H1 (cell line): ENCODE measurements around the gene TUT4. TPM values are rescaled to one million over a fixed set of nuclear protein-coding genes. Genes with fewer than 3 reads are reported as not detected.

ENCODE experiments used
- CTCF ChIA-PET: fragments of 300-600 bp; sonication (Branson Sonifier 250); formaldehyde crosslinking; loops from one replicate; lab custom pipeline; 2021; ENCODE audit not compliant: partially characterized antibody; lab: Charles Lee
- POLR2A ChIA-PET: fragments of 300-600 bp; sonication (Branson Sonifier 250); formaldehyde crosslinking; loops from one replicate; lab custom pipeline; 2021; ENCODE audit warnings: inconsistent platforms; ENCODE audit not compliant: partially characterized antibody; lab: Charles Lee
- DNase-seq, 2 experiments: peaks; one replicate each; pipeline versions ENCODE4 v3.0.0 to v3.0.0-alpha.2; 2010 to 2022; ENCODE audit warnings: low spot score in 2 of 2, low read depth in 1 of 2, mixed read lengths in 1 of 2
- FAIRE-seq: peaks from 2 replicates; lab custom pipeline; 2011; peaks lifted over from hg19 to GRCh38; lab: Jason Lieb, UNC
- H2AFZ ChIP-seq: 2 replicates; pipeline ENCODE4 v1.8.1; 2012; ENCODE audit warnings: low read length, inconsistent platforms
- H2AK5ac ChIP-seq: 2 replicates; pipeline ENCODE4 v1.6.1; 2013; ENCODE audit warnings: low read depth, low read length
- H2BK120ac ChIP-seq: replicated peaks from 2 replicates; pipeline ENCODE3; 2013; ENCODE audit warnings: low read depth, low read length, inconsistent platforms
- H2BK12ac ChIP-seq: 2 replicates; pipeline ENCODE4 v1.6.1; 2013; ENCODE audit warnings: low read depth, low read length
- H2BK15ac ChIP-seq: 2 replicates; pipeline ENCODE4 v1.6.1; 2013; ENCODE audit warnings: low read length
- H2BK20ac ChIP-seq: 2 replicates; pipeline ENCODE4 v1.6.1; 2013; ENCODE audit warnings: low read length
- H2BK5ac ChIP-seq: 2 replicates; pipeline ENCODE4 v1.6.1; 2013; ENCODE audit warnings: low read depth, low read length
- H3K14ac ChIP-seq: 2 replicates; pipeline ENCODE4 v1.6.1; 2013; ENCODE audit warnings: inconsistent platforms; ENCODE audit not compliant: insufficient read length
- H3K18ac ChIP-seq: 2 replicates; pipeline ENCODE4 v1.6.1; 2013; ENCODE audit warnings: low read length; ENCODE audit errors: extremely low read depth
- H3K23ac ChIP-seq: 2 replicates; pipeline ENCODE4 v1.6.1; 2013; ENCODE audit warnings: inconsistent platforms; ENCODE audit not compliant: insufficient read length
- H3K23me2 ChIP-seq: 2 replicates; pipeline ENCODE4 v1.6.1; 2013; ENCODE audit warnings: low read depth, low read length
- H3K27ac ChIP-seq: 2 replicates; pipeline ENCODE4 v1.6.1; 2011; ENCODE audit warnings: low read depth, low read length, inconsistent platforms
- H3K27me3 ChIP-seq, 4 experiments: replicated peaks in 1 of 4; 1 replicate in 1 of 4; 2 replicates in 3 of 4; pipeline versions ENCODE4 v1.6.1 to v1.8.1; 2011 to 2013; ENCODE audit warnings: low read length in 3 of 4, mild to moderate bottlenecking in 3 of 4, inconsistent platforms in 2 of 4, mixed read lengths in 2 of 4, moderate library complexity in 1 of 4; ENCODE audit not compliant: control insufficient read depth in 3 of 4, insufficient read depth in 3 of 4; ENCODE audit errors: extremely low read depth in 1 of 4
- H3K36me3 ChIP-seq, 4 experiments: 2 replicates each; pipeline versions ENCODE4 v1.6.1 to v1.8.1; 2011 to 2013; ENCODE audit warnings: mild to moderate bottlenecking in 4 of 4, low read length in 3 of 4, moderate library complexity in 2 of 4, control low read depth in 1 of 4, inconsistent platforms in 1 of 4; ENCODE audit not compliant: insufficient read depth in 4 of 4, control insufficient read depth in 2 of 4
- H3K4ac ChIP-seq: replicated peaks from 2 replicates; pipeline ENCODE3; 2013; ENCODE audit warnings: low read length, low read depth, mixed read lengths, inconsistent platforms; ENCODE audit not compliant: insufficient read length
- H3K4me1 ChIP-seq, 4 experiments: replicated peaks in 1 of 4; 1 replicate in 1 of 4; 2 replicates in 3 of 4; pipeline versions ENCODE4 v1.6.1 to v1.8.1; 2011 to 2013; ENCODE audit warnings: low read length in 3 of 4, inconsistent platforms in 2 of 4, mixed read lengths in 1 of 4; ENCODE audit not compliant: insufficient read depth in 4 of 4, control insufficient read depth in 3 of 4
- H3K4me2 ChIP-seq, 2 experiments: 2 replicates each; pipeline versions ENCODE4 v1.6.1 to v1.8.1; 2011 to 2013; ENCODE audit warnings: low read depth in 2 of 2, low read length in 2 of 2, control low read depth in 1 of 2, inconsistent platforms in 1 of 2, mild to moderate bottlenecking in 1 of 2; ENCODE audit not compliant: insufficient read depth in 1 of 2
- H3K4me3 ChIP-seq, 4 experiments: fragments of 200-600, 300-600 bp in 1 of 4; sonication (generic), shearing (Covaris generic), sonication (Bioruptor Twin) in 1 of 4; 2 replicates each; pipeline versions ENCODE4 v1.5.1 to v1.8.1; 2011 to 2016; ENCODE audit warnings: low read length in 4 of 4, low read depth in 3 of 4, control low read depth in 2 of 4, inconsistent platforms in 2 of 4, mild to moderate bottlenecking in 2 of 4, mixed read lengths in 1 of 4, moderate library complexity in 1 of 4; ENCODE audit not compliant: insufficient read depth in 2 of 4; ENCODE audit errors: extremely low read depth in 1 of 4
- H3K56ac ChIP-seq: replicated peaks from 2 replicates; pipeline ENCODE3; 2013; ENCODE audit warnings: low read depth, mild to moderate bottlenecking, mixed read lengths, low read length, inconsistent platforms; ENCODE audit not compliant: insufficient read length
- H3K79me1 ChIP-seq: 2 replicates; pipeline ENCODE4 v1.6.1; 2013; ENCODE audit warnings: low read depth, low read length, control low read depth
- H3K79me2 ChIP-seq, 2 experiments: 2 replicates each; pipeline versions ENCODE4 v1.6.1 to v1.8.1; 2012 to 2013; ENCODE audit warnings: low read length in 2 of 2, mild to moderate bottlenecking in 2 of 2, inconsistent platforms in 1 of 2; ENCODE audit not compliant: insufficient read depth in 2 of 2, control insufficient read depth in 1 of 2
- H3K9ac ChIP-seq, 4 experiments: replicated peaks in 1 of 4; 1 replicate in 1 of 4; 2 replicates in 3 of 4; pipeline versions ENCODE4 v1.6.1 to v1.8.1; 2011 to 2013; ENCODE audit warnings: low read depth in 3 of 4, low read length in 3 of 4, control low read depth in 2 of 4, mild to moderate bottlenecking in 2 of 4, moderate library complexity in 2 of 4, inconsistent platforms in 1 of 4; ENCODE audit errors: extremely low read depth in 1 of 4
- H3K9me3 ChIP-seq, 2 experiments: 2 replicates each; pipeline versions ENCODE4 v1.6.1 to v1.8.1; 2012 to 2013; ENCODE audit warnings: mild to moderate bottlenecking in 2 of 2, moderate library complexity in 2 of 2, control low read depth in 1 of 2, inconsistent platforms in 1 of 2, low read depth in 1 of 2, low read length in 1 of 2, mixed read lengths in 1 of 2; ENCODE audit not compliant: insufficient read depth in 2 of 2
- H4K20me1 ChIP-seq, 2 experiments: replicated peaks in 1 of 2; 2 replicates each; pipeline versions ENCODE3 to v1.8.1; 2011 to 2013; ENCODE audit warnings: inconsistent platforms in 2 of 2, low read length in 2 of 2, mild to moderate bottlenecking in 1 of 2; ENCODE audit not compliant: insufficient read depth in 2 of 2, control insufficient read depth in 1 of 2
- H4K5ac ChIP-seq: 2 replicates; pipeline ENCODE4 v1.6.1; 2013; ENCODE audit warnings: low read length, low read depth, mixed read lengths, inconsistent platforms; ENCODE audit not compliant: insufficient read length
- H4K8ac ChIP-seq: 2 replicates; pipeline ENCODE4 v1.8.0; 2013; ENCODE audit warnings: mild to moderate bottlenecking, moderate library complexity, low read length, inconsistent platforms; ENCODE audit not compliant: insufficient read depth; ENCODE audit errors: extremely low read depth
- H4K91ac ChIP-seq: replicated peaks from 2 replicates; pipeline ENCODE3; 2013; ENCODE audit warnings: low read length, mixed read lengths, inconsistent platforms; ENCODE audit not compliant: insufficient read length
- BACH1 ChIP-seq: IDR thresholded peaks from 2 replicates; pipeline ENCODE4 v1.6.1; 2012; ENCODE audit warnings: low read length, improper control_type of control experiment
- GTF2F1 ChIP-seq: IDR thresholded peaks from 2 replicates; pipeline ENCODE4 v1.6.1; 2012; ENCODE audit warnings: low read depth, low read length, improper control_type of control experiment, borderline replicate concordance
- KDM1A ChIP-seq: fragments of 200-600, 300-600 bp; sonication (generic); IDR thresholded peaks from 2 replicates; pipeline ENCODE4 v1.7.1; 2016; ENCODE audit warnings: mild to moderate bottlenecking, low read length, borderline replicate concordance
- PHF8 ChIP-seq: fragments of 200-600 bp; sonication (generic); conservative IDR thresholded peaks from 2 replicates; pipeline ENCODE4 v1.7.1; 2012; ENCODE audit warnings: low read depth, mild to moderate bottlenecking, inconsistent platforms, low read length, moderate library complexity
- POLR2A ChIP-seq, 2 experiments: IDR thresholded peaks; 1 replicate in 1 of 2; 2 replicates in 1 of 2; pipeline ENCODE4 v1.6.1; 2011; ENCODE audit warnings: low read depth in 2 of 2, low read length in 2 of 2, mild to moderate bottlenecking in 2 of 2; ENCODE audit errors: control extremely low read depth in 1 of 2
- YY1 ChIP-seq: IDR thresholded peaks from 2 replicates; pipeline ENCODE4 v1.6.1; 2011; ENCODE audit warnings: low read depth, mild to moderate bottlenecking, low read length
- WGBS, 2 experiments: shearing (Covaris generic) in 1 of 2; methylation state at CpG; one replicate each; pipeline versions ENCODE4 v1.1.6 to v1.1.7; 2013 to 2015; ENCODE audit warnings: low lambda C conversion rate in 2 of 2, mixed read lengths in 2 of 2, inconsistent platforms in 1 of 2, low coverage in 1 of 2, missing lambda C conversion rate in 1 of 2; ENCODE audit not compliant: insufficient replicate concordance in 2 of 2, insufficient coverage in 1 of 2, insufficient read length in 1 of 2; ENCODE audit errors: extremely low coverage in 1 of 2, missing lambda C conversion rate in 1 of 2; 5-methylcytosine and 5-hydroxymethylcytosine counted together
- polyA plus RNA-seq, 7 experiments: library from polyadenylated mRNA; depleted of rRNA in 3 of 7; stranded (reverse) in 5 of 7; unstranded in 2 of 7; fragments of >200 nt in 5 of 7; fragments of 200-250 nt in 2 of 7; gene quantifications; 1 replicate in 5 of 7; 2 replicates in 1 of 7; 4 replicates in 1 of 7; pipeline versions ENCODE4 v1.2.1 to v1.2.3, GENCODE V29; 2011 to 2013; ENCODE audit warnings: missing spikeins in 2 of 7, mixed read lengths in 2 of 7
- total RNA-seq: library from RNA; stranded (reverse); fragmentation: NEBNext Ultra II Directional; extraction: Animal tissue kit (Norgen Biotek cat#: 25700); gene quantifications from 2 replicates; pipeline ENCODE4 v1.2.1, GENCODE V29; 2021
- TF ChIP-seq, protein P1 (sequence below): IDR thresholded peaks from 2 replicates; pipeline ENCODE4 v1.6.1; 2012; ENCODE audit warnings: inconsistent platforms

The TUT4 gene
- total and polyA plus RNA-seq, 2 of the 8 experiments (the other 6 are each of a cell fraction or from before 2014, with no cell fraction given) = 54.5 to 63.3 TPM

DNA sequence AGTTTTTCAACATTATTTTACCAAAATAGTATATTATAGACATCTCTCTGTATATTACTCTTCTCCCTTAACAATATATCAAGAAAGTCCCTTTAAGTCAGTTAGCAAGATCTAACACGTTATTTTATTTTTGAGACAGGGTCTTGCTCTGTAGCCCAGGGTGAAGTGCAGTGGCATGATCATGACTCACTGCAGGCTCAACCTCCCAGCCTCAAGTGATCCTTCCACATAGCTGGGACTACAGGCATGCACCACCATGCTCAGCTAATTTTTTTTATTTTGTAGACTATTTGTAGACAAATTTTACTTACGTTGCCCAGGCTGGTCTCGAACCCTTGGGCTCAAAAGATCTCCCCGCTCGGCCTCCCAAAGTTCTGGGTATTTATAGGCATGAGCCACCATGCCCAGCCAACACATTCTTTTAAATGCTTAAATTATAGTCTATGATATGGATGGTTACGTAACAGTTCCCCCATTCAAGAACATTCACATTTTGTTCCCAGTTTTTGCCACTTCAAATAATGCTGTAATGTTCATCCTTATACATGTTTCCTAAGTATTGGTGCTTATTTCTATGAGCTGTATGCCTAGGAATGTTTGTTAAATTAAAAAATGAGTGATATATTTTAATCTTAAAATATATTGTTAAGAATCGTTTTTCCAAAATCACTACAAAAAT is 70.4 kb downstream of the TUT4 start:
- H2BK15ac ChIP-seq = no peak overlapping the region
- no peak for FAIRE-seq
- H3K9me3 ChIP-seq = no peaks in the 10 kb centered on the region
- CTCF ChIA-PET = no interaction called here
- H2BK120ac ChIP-seq = no peak overlapping the region
- H3K4me3 ChIP-seq = no peak overlapping the region
- H2BK5ac ChIP-seq = no peak overlapping the region
- H4K8ac ChIP-seq = no peak overlapping the region
- no peak for TF ChIP-seq YY1
- TF ChIP-seq KDM1A = no peak
- no peak for TF ChIP-seq PHF8
- no peak for TF ChIP-seq POLR2A (IDR thresholded peaks at IDR 0.05; ENCODE audit: control extremely low read depth in 1 of 2, low read depth in 2 of 2, low read length in 2 of 2)
- TF ChIP-seq BACH1 = no peak
- TF ChIP-seq, protein P1, sequence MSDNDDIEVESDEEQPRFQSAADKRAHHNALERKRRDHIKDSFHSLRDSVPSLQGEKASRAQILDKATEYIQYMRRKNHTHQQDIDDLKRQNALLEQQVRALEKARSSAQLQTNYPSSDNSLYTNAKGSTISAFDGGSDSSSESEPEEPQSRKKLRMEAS = no peak
- TF ChIP-seq GTF2F1 = no peak
- H3K9ac ChIP-seq = no peak overlapping the region
- H2BK12ac ChIP-seq = no peak overlapping the region
- no peak overlapping the region for H2BK20ac ChIP-seq
- H2AK5ac ChIP-seq = no peak overlapping the region
- H3K56ac ChIP-seq = no peak overlapping the region
- no peaks in the 10 kb centered on the region for H3K4me1 ChIP-seq
- no peaks in the 10 kb centered on the region for H3K79me2 ChIP-seq
- H3K23me2 ChIP-seq = no peaks in the 10 kb centered on the region
- no peak overlapping the region for H3K23ac ChIP-seq
- POLR2A ChIA-PET = no interaction called here
- no peak overlapping the region for H3K18ac ChIP-seq
- no peak for DNase-seq
- no peaks in the 10 kb centered on the region for H4K20me1 ChIP-seq
- peaks cover 0 to 9% (median under 1%) of the 10 kb centered on the region in 4 experiments; a peak in 2 of 8 replicates for H3K36me3 ChIP-seq
- no peaks in the 10 kb centered on the region for H3K27me3 ChIP-seq
- H3K4ac ChIP-seq = no peak overlapping the region
- H4K91ac ChIP-seq = no peak overlapping the region
- no peaks in the 10 kb centered on the region for H3K79me1 ChIP-seq
- WGBS, 2 experiments = 93% methylated on average over 7 of the region's 7 CpGs; no CpG with 5 or more reads in 1 of the 2 experiments
- H3K14ac ChIP-seq = no peak overlapping the region
- no peak overlapping the region for H3K4me2 ChIP-seq
- H2AFZ ChIP-seq = no peak overlapping the region
- no peak overlapping the region for H4K5ac ChIP-seq
- H3K27ac ChIP-seq = no peak overlapping the region
